PFSK-1 (cell line): Measurements from ENCODE around the gene DENND4B.

Source experiments
- FOXP2 ChIP-seq: optimal IDR thresholded peaks from 2 replicates; pipeline ENCODE3; 2011; ENCODE audit warnings: borderline replicate concordance, control low read depth, inconsistent platforms; ENCODE audit not compliant: insufficient read depth; ENCODE audit errors: extremely low read length, extremely low read depth
- POLR2AphosphoS5 ChIP-seq: IDR thresholded peaks from 2 replicates; pipeline ENCODE4 v1.6.1; 2012; ENCODE audit warnings: low read depth, mild to moderate bottlenecking, control low read depth, low read length, moderate library complexity
- SIN3A ChIP-seq: IDR thresholded peaks from 2 replicates; pipeline ENCODE4 v1.6.1; 2012; ENCODE audit warnings: mild to moderate bottlenecking, low read length, moderate library complexity, borderline replicate concordance; ENCODE audit not compliant: insufficient read depth
- TAF1 ChIP-seq: IDR thresholded peaks from 2 replicates; pipeline ENCODE4 v1.6.1; 2012; ENCODE audit warnings: low read length, control low read depth, borderline replicate concordance; ENCODE audit not compliant: insufficient read depth
- TF ChIP-seq, protein P1 (sequence below), 2 experiments: IDR thresholded peaks; 2 replicates each; pipeline versions ENCODE4 v1.6.1 to v1.8.0; 2011 to 2012; ENCODE audit warnings: low read depth in 2 of 2, low read length in 2 of 2, control low read depth in 1 of 2, inconsistent platforms in 1 of 2, mild to moderate bottlenecking in 1 of 2, moderate library complexity in 1 of 2; ENCODE audit not compliant: insufficient read depth in 1 of 2

DNA sequence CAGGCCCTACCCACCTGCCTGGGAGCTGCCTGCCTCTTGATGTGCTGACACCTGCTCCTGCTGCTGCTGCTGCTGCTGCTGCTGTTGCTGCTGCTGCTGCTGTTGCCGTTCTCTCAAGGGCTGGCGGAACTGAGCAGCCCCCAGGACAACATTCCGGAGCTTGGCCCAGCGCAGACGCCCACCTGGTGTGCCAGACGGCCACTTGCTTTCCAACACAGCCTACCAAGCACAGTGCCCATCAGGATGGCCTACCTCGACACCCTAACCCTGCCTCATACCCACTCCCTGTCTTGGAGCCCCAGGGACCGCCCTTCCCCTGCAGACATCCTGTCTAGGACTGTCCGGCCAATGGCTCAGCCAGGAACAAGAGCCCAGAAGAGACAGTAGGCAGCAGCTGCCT is 11.8 kb downstream of the DENND4B start:
- TF ChIP-seq SIN3A (no peak), TAF1 (no peak), POLR2AphosphoS5 (no peak), FOXP2 (no peak)
- TF ChIP-seq, protein P1, sequence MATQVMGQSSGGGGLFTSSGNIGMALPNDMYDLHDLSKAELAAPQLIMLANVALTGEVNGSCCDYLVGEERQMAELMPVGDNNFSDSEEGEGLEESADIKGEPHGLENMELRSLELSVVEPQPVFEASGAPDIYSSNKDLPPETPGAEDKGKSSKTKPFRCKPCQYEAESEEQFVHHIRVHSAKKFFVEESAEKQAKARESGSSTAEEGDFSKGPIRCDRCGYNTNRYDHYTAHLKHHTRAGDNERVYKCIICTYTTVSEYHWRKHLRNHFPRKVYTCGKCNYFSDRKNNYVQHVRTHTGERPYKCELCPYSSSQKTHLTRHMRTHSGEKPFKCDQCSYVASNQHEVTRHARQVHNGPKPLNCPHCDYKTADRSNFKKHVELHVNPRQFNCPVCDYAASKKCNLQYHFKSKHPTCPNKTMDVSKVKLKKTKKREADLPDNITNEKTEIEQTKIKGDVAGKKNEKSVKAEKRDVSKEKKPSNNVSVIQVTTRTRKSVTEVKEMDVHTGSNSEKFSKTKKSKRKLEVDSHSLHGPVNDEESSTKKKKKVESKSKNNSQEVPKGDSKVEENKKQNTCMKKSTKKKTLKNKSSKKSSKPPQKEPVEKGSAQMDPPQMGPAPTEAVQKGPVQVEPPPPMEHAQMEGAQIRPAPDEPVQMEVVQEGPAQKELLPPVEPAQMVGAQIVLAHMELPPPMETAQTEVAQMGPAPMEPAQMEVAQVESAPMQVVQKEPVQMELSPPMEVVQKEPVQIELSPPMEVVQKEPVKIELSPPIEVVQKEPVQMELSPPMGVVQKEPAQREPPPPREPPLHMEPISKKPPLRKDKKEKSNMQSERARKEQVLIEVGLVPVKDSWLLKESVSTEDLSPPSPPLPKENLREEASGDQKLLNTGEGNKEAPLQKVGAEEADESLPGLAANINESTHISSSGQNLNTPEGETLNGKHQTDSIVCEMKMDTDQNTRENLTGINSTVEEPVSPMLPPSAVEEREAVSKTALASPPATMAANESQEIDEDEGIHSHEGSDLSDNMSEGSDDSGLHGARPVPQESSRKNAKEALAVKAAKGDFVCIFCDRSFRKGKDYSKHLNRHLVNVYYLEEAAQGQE (IDR thresholded peaks at IDR 0.05; ENCODE audit: insufficient read depth in 1 of 2, low read depth in 2 of 2, low read length in 2 of 2) = no peak
